GM12878 (cell line): ENCODE measurements around the gene SHC3. TPM values are rescaled to one million over a fixed set of nuclear protein-coding genes. Genes with fewer than 3 reads are reported as not detected.

Experiments
- ATAC-seq: fragments of 200-7000 bp; cut with Tn5 transposase; 3 replicates; pipeline ENCODE4 v1.9.1; 2020; ENCODE audit warnings: mild to moderate bottlenecking, moderate library complexity
- BruUV-seq: library from RNA; stranded (reverse); fragments of 400-500 nt; replicated peaks from 2 replicates; lab custom pipeline; 2021; lab: Mats Ljungman, UMichigan
- CTCF ChIA-PET: fragments of 300-600 bp; sonication (Branson Sonifier 250); formaldehyde crosslinking; extraction: SDS; loops from one replicate; lab custom pipeline; 2021; ENCODE audit warnings: inconsistent platforms; lab: Yijun Ruan, JAX
- POLR2A ChIA-PET: fragments of 350-600 bp; formaldehyde crosslinking; extraction: SDS; loops from one replicate; lab custom pipeline; 2021; ENCODE audit warnings: inconsistent platforms; lab: Charles Lee
- RAD21 ChIA-PET: fragments of 300-600 bp; sonication (Branson Sonifier 250); formaldehyde crosslinking; loops from one replicate; lab custom pipeline; 2023; ENCODE audit warnings: antibody characterized with exemption; ENCODE audit not compliant: unreplicated experiment; lab: Charles Lee
- SMC1A ChIA-PET: fragments of 300-600 bp; sonication (Branson Sonifier 250); formaldehyde crosslinking; loops from one replicate; lab custom pipeline; 2023; ENCODE audit not compliant: unreplicated experiment, uncharacterized antibody; lab: Charles Lee
- DNase-seq: peaks from one replicate; pipeline ENCODE4 v3.0.0-alpha.2; 2011; ENCODE audit warnings: low read depth, low spot score
- FAIRE-seq: peaks from 3 replicates; lab custom pipeline; 2011; peaks lifted over from hg19 to GRCh38; lab: Jason Lieb, UNC
- H2AFZ ChIP-seq: 2 replicates; pipeline ENCODE4 v1.6.0; 2011; ENCODE audit warnings: low read depth, low read length, control low read depth; ENCODE audit not compliant: control insufficient read depth
- H3K27ac ChIP-seq: 2 replicates; pipeline ENCODE4 v1.5.1; 2011; ENCODE audit warnings: control low read depth; ENCODE audit not compliant: control insufficient read depth, insufficient read depth
- H3K27me3 ChIP-seq, 2 experiments: replicated peaks in 1 of 2; 2 replicates each; pipeline versions ENCODE4 v1.6.0 to v1.6.1; 2011; ENCODE audit warnings: low read length in 1 of 2; ENCODE audit not compliant: control insufficient read depth in 2 of 2, insufficient read depth in 2 of 2
- H3K36me3 ChIP-seq, 2 experiments: 2 replicates each; pipeline ENCODE4 v1.5.1; 2011; ENCODE audit warnings: low read length in 1 of 2; ENCODE audit not compliant: control insufficient read depth in 2 of 2, insufficient read depth in 2 of 2
- H3K4me1 ChIP-seq: 2 replicates; pipeline ENCODE4 v1.6.1; 2011; ENCODE audit warnings: mild to moderate bottlenecking, low read length, moderate library complexity, mixed read lengths; ENCODE audit not compliant: control insufficient read depth, insufficient read depth
- H3K4me2 ChIP-seq: 2 replicates; pipeline ENCODE4 v1.6.0; 2011; ENCODE audit warnings: control low read depth; ENCODE audit not compliant: control insufficient read depth, insufficient read depth
- H3K4me3 ChIP-seq: fragments of 200-600 bp; sonication (generic); 2 replicates; pipeline ENCODE4 v1.5.1; 2016
- H3K79me2 ChIP-seq: 2 replicates; pipeline ENCODE4 v1.6.0; 2011; ENCODE audit warnings: low read length; ENCODE audit not compliant: control insufficient read depth, insufficient read depth
- H3K9ac ChIP-seq: 2 replicates; pipeline ENCODE4 v1.8.0; 2011; ENCODE audit warnings: low read length, control low read depth, mixed read lengths; ENCODE audit not compliant: control insufficient read depth, insufficient read depth
- H3K9me3 ChIP-seq: replicated peaks from 3 replicates; pipeline ENCODE4 v1.5.1; 2011; ENCODE audit warnings: mild to moderate bottlenecking, low read length; ENCODE audit not compliant: control insufficient read depth, insufficient read depth
- H4K20me1 ChIP-seq: 2 replicates; pipeline ENCODE4 v1.6.0; 2011; ENCODE audit not compliant: control insufficient read depth, insufficient read depth
- ASH2L ChIP-seq: fragments of 300-600, 200-600 bp; sonication (generic); IDR thresholded peaks from 2 replicates; pipeline ENCODE4 v1.6.1; 2017; ENCODE audit warnings: low read depth, mild to moderate bottlenecking, borderline replicate concordance
- CBX3 ChIP-seq: fragments of 200-600 bp; sonication (generic); IDR thresholded peaks from 2 replicates; pipeline ENCODE4 v1.6.1; 2016; ENCODE audit warnings: low read depth, borderline replicate concordance
- CBX5 ChIP-seq: sonication (generic); IDR thresholded peaks from 2 replicates; pipeline ENCODE4 v1.6.1; 2016; ENCODE audit warnings: low read depth, moderate library complexity, mild to moderate bottlenecking, inconsistent platforms
- CHD2 ChIP-seq: IDR thresholded peaks from 2 replicates; pipeline ENCODE4 v1.6.1; 2011; ENCODE audit warnings: low read depth, low read length, improper control_type of control experiment, borderline replicate concordance
- LARP7 ChIP-seq: fragments of 450-650 bp; IDR thresholded peaks from 2 replicates; pipeline ENCODE4 v1.6.1; 2017; ENCODE audit warnings: mild to moderate bottlenecking
- NBN ChIP-seq: fragments of 450-650 bp; IDR thresholded peaks from 2 replicates; pipeline ENCODE4 v1.6.1; 2016
- NFXL1 ChIP-seq: fragments of 450-650 bp; IDR thresholded peaks from 2 replicates; pipeline ENCODE4 v1.6.1; 2017; ENCODE audit warnings: antibody characterized with exemption, mild to moderate bottlenecking, borderline replicate concordance
- SUPT20H ChIP-seq: IDR thresholded peaks from 2 replicates; pipeline ENCODE4 v1.6.1; 2011; ENCODE audit warnings: low read depth, mild to moderate bottlenecking, low read length, moderate library complexity, borderline replicate concordance; ENCODE audit not compliant: control insufficient read depth
- TBL1XR1 ChIP-seq: IDR thresholded peaks from 2 replicates; pipeline ENCODE4 v1.6.1; 2012; ENCODE audit warnings: low read depth, low read length, improper control_type of control experiment
- TCF12 ChIP-seq: IDR thresholded peaks from 2 replicates; pipeline ENCODE4 v1.6.1; 2011; ENCODE audit warnings: low read depth, mild to moderate bottlenecking, low read length
- WGBS: methylation state at CpG from one replicate; pipeline ENCODE4 v1.1.6; 2016; ENCODE audit warnings: low lambda C conversion rate; ENCODE audit not compliant: insufficient replicate concordance, insufficient coverage; ENCODE audit errors: missing lambda C conversion rate; 5-methylcytosine and 5-hydroxymethylcytosine counted together
- in situ Hi-C: fragments of 300-500 bp; cut with MboI; formaldehyde crosslinking; loops from 9 replicates; pipeline ENCODE4 v1.14.3; 2018; ENCODE audit warnings: mixed read lengths
- intact Hi-C: fragments of 100-400 bp; cut with micrococcal nuclease; formaldehyde crosslinking; loops from one replicate; pipeline ENCODE4 v1.14.2; 2022; ENCODE audit not compliant: unreplicated experiment
- polyA plus RNA-seq, 11 experiments: library from polyadenylated mRNA; depleted of rRNA in 4 of 11; unstranded in 6 of 11; stranded (reverse) in 5 of 11; fragments of >200 nt; fragmentation: Nextera tagmentation in 4 of 11; fragmentation: Illumina TruSeq in 1 of 11; extraction: Ambion mirVana in 4 of 11; extraction: Trizol in 1 of 11; gene quantifications; 1 replicate in 1 of 11; 2 replicates in 10 of 11; pipeline versions ENCODE4 v1.2.1 to v1.2.3, GENCODE V29; 2011 to 2016; ENCODE audit warnings: inconsistent platforms in 2 of 11, missing spikeins in 2 of 11, low read depth in 1 of 11
- total RNA-seq, 4 experiments: library from RNA; depleted of rRNA in 3 of 4; stranded (reverse); fragments of >200 nt in 3 of 4; fragmentation: Illumina TruSeq in 1 of 4; extraction: Trizol in 1 of 4; gene quantifications; 2 replicates each; pipeline versions ENCODE4 v1.2.1 to v1.2.3, GENCODE V29; 2013 to 2021
- TF ChIP-seq, protein P1 (sequence below): fragments of 150-350 bp; IDR thresholded peaks from 2 replicates; pipeline ENCODE4 v1.6.1; 2016; ENCODE audit warnings: low read depth, low read length
- TF ChIP-seq, protein P2 (sequence below): fragments of 450-650 bp; IDR thresholded peaks from 2 replicates; pipeline ENCODE4 v1.6.1; 2017; ENCODE audit warnings: mild to moderate bottlenecking

Gene SHC3
- total and polyA plus RNA-seq, 10 of the 15 experiments (the other 5 are each of a cell fraction or from before 2014, with no cell fraction given): 0.01 to 0.06 TPM; not detected in 8

DNA sequence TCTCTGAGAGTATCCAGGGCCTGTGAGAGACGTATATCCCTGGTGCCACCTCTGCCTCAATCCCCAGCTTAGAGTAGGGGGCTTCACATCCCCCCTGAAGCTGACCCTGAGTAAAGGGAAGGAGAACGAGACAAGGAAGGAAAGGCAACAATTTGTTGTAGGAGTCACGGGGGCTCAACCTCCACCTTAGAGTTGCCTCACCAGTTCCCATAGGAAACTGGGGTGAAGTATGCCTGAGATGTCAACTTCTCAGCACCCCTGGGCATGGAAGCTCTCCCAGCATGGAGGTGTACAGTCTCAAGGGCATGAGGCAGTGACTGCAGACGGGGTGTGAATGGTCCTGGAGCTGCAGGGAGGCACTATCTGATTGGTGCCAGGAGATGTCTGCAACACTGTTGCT is 133.7 kb downstream of the SHC3 start:
- intact Hi-C loops: no loop called here
- FAIRE-seq: no peak
- no peaks in the 10 kb centered on the region for H3K36me3 ChIP-seq

More for the DNA sequence above, 133.7 kb downstream of the SHC3 start:
- Histone ChIP-seq H3K9ac (no peak overlapping the region), H3K4me2 (no peak overlapping the region), H2AFZ (no peak overlapping the region), H3K27me3 (no peaks in the 10 kb centered on the region), H3K79me2 (no peaks in the 10 kb centered on the region), H3K9me3 (no peaks in the 10 kb centered on the region), H3K4me3 (no peak overlapping the region), H3K4me1 (no peaks in the 10 kb centered on the region), H3K27ac (no peak overlapping the region), H4K20me1 (no peaks in the 10 kb centered on the region)
- RAD21 ChIA-PET: no interaction called here
- TF ChIP-seq CBX5 (no peak), SUPT20H (no peak), LARP7 (no peak), TCF12 (no peak), CBX3 (no peak), TBL1XR1 (no peak), ASH2L (no peak), NFXL1 (no peak), NBN (no peak), CHD2 (no peak)
- TF ChIP-seq, protein P1, sequence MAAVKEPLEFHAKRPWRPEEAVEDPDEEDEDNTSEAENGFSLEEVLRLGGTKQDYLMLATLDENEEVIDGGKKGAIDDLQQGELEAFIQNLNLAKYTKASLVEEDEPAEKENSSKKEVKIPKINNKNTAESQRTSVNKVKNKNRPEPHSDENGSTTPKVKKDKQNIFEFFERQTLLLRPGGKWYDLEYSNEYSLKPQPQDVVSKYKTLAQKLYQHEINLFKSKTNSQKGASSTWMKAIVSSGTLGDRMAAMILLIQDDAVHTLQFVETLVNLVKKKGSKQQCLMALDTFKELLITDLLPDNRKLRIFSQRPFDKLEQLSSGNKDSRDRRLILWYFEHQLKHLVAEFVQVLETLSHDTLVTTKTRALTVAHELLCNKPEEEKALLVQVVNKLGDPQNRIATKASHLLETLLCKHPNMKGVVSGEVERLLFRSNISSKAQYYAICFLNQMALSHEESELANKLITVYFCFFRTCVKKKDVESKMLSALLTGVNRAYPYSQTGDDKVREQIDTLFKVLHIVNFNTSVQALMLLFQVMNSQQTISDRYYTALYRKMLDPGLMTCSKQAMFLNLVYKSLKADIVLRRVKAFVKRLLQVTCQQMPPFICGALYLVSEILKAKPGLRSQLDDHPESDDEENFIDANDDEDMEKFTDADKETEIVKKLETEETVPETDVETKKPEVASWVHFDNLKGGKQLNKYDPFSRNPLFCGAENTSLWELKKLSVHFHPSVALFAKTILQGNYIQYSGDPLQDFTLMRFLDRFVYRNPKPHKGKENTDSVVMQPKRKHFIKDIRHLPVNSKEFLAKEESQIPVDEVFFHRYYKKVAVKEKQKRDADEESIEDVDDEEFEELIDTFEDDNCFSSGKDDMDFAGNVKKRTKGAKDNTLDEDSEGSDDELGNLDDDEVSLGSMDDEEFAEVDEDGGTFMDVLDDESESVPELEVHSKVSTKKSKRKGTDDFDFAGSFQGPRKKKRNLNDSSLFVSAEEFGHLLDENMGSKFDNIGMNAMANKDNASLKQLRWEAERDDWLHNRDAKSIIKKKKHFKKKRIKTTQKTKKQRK: no peak
- TF ChIP-seq, protein P2, sequence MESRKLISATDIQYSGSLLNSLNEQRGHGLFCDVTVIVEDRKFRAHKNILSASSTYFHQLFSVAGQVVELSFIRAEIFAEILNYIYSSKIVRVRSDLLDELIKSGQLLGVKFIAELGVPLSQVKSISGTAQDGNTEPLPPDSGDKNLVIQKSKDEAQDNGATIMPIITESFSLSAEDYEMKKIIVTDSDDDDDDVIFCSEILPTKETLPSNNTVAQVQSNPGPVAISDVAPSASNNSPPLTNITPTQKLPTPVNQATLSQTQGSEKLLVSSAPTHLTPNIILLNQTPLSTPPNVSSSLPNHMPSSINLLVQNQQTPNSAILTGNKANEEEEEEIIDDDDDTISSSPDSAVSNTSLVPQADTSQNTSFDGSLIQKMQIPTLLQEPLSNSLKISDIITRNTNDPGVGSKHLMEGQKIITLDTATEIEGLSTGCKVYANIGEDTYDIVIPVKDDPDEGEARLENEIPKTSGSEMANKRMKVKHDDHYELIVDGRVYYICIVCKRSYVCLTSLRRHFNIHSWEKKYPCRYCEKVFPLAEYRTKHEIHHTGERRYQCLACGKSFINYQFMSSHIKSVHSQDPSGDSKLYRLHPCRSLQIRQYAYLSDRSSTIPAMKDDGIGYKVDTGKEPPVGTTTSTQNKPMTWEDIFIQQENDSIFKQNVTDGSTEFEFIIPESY: no peak
- in situ Hi-C loops: no loop called here
- no peak for DNase-seq
- CTCF ChIA-PET: no interaction called here
- ATAC-seq: no peak
- BruUV-seq: no TSS peak
- SMC1A ChIA-PET: no interaction called here
- POLR2A ChIA-PET: no interaction called here
- WGBS: 0% methylated on average over 4 of the region's 4 CpGs
